ENCODE results near the gene NEUROG1.

GRCh38 chr5:135549413-135549812 is 13.6 kb upstream of the NEUROG1 start:
- no peak for TF ChIP-seq CTCF (IDR thresholded peaks at IDR 0.05)
- no peak for TF ChIP-seq POLR2A (IDR thresholded peaks at IDR 0.05; ENCODE audit: low read depth)
- TF ChIP-seq EP300 (IDR thresholded peaks at IDR 0.05): no peak
- no peak for TF ChIP-seq POLR2AphosphoS5 (IDR thresholded peaks at IDR 0.05)
